GM03348 (cell line): Measurements from ENCODE around the gene NUTF2.

Experiments used
- DNase-seq: peaks from one replicate; pipeline ENCODE4 v3.0.0; 2012; ENCODE audit warnings: low spot score

NUTF2 gene

DNA sequence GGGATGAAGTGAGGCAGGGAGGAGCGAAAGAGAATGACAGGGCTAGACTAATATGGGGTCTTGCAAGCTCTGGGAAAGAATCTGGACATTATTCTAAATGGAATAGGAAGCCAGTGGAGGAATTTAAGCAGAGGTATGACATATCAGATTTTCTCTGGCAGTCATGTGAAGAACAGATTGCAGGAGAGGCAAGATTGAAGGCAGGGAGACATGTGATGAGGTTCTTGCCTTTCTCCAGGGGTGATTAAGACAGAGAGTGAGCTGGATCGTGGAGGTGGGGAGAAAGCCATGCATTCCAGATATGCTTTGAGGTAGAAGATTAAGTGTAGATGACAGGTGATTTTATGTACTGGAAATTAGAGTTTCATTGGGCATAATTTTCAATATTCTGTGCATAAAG lies 8.9 kb upstream of the NUTF2 start:
- no peak for DNase-seq

DNA sequence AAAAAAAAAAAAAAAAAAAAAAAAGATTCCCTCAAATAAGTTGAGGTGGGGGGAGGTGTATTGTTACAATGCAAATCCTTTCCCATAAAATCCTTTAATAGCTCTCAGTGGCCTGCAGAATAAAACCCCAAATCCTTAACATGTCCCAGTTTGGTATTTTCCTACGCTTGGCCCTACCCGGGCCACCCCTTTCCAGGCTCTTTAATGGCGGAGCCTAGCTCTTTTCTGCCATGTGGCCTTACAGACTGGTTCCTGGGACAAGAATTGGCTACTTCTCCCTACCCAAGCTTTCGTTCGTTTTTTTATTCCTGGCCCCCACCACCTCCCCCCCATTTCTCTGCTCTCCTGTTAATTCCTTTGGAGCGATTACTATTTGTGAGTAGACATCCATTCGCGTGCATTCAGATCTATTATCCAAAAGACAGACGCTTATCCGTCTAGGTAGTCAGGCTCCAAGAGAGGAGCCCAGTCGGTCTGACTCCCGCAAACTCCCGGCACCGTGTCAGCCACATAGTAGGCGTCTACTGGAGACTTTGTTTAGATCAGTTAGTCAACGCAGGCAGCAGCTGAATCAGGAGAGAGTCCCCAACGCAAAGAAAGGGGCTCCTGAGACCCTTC lies 5.4 kb upstream of the NUTF2 start:
- no peak for DNase-seq

DNA sequence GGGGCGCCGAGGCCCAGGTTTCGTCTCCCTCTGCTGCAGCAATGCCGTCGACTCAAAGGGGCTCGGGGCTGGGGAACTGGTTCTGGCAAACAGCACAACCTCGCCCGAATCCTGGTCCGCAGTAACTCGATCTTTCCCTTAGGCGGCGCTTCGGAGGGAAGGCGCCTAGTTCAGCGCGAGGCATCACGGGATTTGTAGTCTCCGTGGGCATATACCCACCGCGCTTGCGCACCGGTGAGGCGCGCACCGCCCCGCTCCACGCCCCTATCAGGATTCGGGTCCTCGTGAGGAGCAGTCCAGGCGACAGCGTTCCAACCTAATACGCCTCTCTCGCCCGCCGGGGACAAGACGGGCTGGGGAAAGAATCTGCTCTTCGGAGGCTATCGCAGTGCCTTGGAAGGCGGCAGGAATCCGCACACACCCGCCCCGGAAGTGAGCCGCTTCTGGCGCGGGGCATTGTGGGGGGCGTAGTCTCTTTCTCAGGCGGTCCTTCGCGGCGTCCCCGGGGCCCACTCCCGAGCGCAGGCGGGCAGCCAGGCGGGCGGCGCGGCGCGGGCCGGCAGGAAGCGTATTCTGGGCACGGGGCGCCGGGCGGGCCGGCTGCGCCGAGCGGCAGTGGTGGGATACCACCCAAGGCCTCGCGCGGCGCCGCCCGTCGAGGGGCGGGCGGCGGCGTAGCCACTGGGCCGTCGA lies 4.8 kb upstream of the NUTF2 start, which contains the start of gene THAP11:
Gene THAP11, plus strand, starts transcription at position 505 of the 693 bp plus-strand sequence. CDS start 235 bp downstream, outside the sequence.
- peak; percentile 95 for DNase-seq

DNA sequence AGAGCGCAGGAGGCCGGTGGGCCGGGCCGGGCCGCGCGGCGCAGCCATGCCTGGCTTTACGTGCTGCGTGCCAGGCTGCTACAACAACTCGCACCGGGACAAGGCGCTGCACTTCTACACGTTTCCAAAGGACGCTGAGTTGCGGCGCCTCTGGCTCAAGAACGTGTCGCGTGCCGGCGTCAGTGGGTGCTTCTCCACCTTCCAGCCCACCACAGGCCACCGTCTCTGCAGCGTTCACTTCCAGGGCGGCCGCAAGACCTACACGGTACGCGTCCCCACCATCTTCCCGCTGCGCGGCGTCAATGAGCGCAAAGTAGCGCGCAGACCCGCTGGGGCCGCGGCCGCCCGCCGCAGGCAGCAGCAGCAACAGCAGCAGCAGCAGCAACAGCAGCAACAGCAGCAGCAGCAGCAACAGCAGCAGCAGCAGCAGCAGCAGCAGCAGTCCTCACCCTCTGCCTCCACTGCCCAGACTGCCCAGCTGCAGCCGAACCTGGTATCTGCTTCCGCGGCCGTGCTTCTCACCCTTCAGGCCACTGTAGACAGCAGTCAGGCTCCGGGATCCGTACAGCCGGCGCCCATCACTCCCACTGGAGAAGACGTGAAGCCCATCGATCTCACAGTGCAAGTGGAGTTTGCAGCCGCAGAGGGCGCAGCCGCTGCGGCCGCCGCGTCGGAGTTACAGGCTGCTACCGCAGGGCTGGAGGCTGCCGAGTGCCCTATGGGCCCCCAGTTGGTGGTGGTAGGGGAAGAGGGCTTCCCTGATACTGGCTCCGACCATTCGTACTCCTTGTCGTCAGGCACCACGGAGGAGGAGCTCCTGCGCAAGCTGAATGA lies 4.0 kb upstream of the NUTF2 start:
- peak; percentile 38 for DNase-seq

DNA sequence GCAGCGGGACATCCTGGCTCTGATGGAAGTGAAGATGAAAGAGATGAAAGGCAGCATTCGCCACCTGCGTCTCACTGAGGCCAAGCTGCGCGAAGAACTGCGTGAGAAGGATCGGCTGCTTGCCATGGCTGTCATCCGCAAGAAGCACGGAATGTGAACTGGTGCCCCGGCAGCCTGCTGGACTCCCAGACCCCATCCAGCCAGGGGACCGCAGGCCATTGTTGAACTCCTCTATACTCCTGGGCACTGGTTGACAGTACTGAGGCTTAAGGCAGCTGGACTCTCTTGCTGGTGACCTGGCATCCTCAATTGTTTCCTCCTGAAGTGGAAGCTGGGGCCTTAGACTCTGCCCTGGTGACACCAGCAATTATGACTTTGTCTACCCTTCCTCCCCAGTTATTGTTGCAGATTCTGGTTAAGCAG lies 3.4 kb upstream of the NUTF2 start:
- DNase-seq, result peak; percentile 15

DNA sequence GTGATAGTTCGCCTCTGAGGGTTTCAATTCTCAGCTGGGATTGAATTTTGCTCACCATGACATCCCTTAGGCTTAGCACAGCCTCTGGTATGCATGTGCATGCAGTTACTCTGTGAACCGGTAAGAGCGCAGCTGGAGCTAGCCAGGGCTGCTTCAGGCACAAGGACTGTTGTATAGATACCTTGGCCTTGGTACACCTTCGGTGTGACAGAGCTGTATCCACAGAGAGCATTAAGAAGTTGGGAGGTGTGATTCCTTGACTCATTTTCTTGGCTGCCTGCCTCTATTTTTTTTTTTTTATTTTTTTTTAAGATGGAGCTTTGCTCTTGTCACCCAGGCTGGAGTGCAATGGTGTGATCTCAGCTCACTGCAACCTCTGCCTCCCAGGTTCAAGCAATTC lies 2.2 kb upstream of the NUTF2 start:
- peak; percentile 37 for DNase-seq

DNA sequence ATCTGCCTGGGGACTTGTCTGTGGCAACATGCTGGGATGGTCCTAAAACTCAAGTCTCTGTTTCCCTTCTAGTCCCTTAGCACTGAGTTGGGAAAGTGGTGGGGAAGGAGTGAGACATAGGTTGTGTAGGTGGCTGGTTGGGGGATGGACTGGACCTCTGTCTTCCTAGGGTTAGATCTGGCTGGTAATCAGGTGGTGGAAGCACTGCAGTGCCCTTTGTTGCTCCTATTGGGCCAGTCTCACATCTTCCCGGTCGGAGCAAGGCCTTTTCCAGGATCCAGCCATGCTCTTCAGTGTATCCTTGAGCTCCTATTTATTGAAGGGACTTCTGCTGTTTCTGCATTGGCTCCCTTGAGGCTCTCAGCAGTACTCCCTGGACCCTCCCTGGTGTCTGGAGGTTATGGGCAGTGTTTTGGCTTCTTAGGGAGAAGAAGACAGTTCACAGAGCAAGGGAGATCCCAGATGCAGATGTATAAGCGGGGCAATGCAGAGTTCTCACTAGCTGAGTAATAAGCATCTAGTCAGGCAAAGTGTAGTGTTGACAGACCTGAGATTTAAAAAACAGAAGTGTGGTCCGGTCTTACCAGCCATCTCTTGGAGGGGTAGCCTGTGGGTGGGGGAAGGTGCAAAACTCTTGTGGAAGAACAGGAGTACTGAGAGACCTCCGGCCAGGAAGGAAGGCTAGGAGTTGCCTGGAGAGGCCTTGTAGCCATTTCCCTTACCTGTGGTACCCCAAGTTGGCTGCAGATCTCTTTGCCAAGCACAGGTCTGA lies 1.3 kb upstream of the NUTF2 start:
- DNase-seq, result no peak

DNA sequence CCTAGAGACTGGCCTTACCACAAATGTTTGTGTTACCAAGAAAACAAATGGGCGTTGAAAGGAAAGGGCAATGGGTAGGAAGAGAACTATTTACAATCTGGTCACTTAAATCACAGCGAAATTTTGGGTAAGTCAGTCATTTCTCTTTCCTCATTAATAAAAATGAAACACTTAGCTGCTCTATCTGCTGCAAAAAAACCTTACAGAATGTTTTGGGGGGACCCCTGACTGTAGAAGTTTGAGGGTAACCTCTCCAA lies 742 bp upstream of the NUTF2 start:
- DNase-seq, result no peak

DNA sequence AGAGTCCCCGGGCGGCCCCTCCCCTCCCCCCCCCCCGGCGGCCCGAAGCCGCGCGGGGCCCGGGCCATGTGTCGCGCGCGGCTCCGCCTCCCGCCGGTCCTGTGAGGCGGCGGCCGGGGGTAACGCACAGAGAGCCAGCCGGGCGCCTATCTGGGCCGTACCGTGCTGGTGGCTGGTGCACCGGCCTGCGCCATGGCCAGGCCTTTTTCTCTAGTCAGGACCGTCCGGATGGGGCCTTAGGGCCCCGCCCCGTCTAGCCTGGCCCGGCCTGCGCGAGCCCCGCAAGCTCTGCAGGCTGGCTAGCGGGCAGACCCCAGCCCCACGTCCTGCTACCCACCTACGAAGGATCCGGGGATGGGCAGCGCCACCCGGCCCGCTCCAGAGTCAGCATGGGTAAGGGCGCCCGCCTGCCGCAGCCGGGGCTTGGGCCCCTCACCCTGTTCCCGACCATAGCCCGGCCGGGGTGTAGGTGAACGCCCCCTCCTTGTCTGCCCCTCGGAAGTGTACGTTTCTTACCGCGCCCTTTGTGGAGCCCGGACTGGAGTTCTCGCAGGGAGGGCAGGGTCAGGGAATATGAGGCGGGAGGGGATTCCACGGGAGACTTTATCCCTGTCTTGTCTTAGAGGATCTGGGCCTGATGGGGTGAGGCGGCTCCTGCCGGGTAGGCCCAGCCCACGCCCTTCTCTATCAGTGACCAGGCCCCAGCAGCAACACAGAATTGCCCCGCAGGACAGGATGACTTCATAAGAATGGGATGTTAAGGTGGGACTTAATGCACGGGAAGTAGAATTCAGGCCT lies 530 bp downstream of the NUTF2 start, which contains the start of gene CENPT:
Gene CENPT, minus strand, starts transcription at position 630 of the 798 bp plus-strand sequence. CDS start 13,834 bp downstream, outside the sequence.
- peak; percentile 74 for DNase-seq

DNA sequence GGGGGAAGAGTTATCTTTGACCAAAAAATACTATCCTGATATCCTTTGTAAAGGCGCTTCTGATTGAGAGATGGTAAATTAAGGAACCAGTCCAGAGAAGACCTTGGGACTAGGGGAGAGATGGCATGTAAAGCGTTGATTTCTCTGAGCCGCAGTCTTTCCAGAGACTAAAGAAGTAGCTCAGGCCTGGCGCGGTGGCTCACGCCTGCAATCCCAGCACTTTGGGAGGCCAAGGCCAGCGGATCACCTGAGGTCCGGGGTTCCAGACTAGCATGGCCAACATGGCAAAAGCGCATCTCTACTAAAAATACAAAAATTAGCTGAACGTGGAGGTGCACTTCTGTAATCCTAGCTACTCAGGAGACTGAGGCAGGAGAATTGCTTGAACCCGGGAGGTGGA lies 1.4 kb downstream of the NUTF2 start:
- DNase-seq, result no peak

DNA sequence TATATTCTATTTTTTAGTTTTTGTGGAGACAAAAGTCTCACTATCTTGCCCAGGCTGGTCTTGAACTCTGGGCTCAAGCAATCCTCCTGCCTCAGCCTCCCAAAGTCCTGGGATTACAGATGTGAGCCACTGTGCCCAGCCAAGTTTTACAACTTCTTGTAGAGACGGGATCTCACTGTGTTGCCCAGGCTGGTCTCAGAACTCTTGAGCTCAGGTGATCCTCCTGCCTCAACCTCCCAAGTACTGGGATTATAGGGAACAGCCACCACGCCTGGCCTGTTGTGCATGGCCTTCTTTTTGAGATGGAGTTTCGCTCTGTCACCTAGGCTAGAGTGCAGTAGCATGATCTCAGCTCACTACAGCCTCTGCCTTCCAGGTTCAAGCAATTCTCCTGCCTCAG lies 6.9 kb downstream of the NUTF2 start:
- no peak for DNase-seq

DNA sequence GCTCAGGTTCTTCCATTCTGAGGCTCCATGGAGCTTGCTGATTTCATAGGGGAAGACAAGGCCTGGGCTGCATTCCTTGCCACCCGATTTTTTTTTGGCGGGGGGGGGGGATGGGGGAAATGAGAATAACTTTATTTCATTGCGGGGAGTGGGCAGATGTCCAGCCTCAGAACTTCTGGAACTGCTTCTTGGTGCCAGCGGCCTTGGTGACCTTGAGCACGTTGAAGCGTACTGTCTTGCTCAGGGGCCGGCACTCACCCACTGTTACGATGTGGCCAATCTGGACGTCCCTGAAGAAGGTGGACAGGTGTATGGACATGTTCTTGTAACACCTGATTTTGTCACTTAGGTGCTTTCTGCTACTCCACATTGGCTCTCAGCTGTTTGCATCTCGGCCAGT lies 9.1 kb downstream of the NUTF2 start:
- DNase-seq, result no peak

DNA sequence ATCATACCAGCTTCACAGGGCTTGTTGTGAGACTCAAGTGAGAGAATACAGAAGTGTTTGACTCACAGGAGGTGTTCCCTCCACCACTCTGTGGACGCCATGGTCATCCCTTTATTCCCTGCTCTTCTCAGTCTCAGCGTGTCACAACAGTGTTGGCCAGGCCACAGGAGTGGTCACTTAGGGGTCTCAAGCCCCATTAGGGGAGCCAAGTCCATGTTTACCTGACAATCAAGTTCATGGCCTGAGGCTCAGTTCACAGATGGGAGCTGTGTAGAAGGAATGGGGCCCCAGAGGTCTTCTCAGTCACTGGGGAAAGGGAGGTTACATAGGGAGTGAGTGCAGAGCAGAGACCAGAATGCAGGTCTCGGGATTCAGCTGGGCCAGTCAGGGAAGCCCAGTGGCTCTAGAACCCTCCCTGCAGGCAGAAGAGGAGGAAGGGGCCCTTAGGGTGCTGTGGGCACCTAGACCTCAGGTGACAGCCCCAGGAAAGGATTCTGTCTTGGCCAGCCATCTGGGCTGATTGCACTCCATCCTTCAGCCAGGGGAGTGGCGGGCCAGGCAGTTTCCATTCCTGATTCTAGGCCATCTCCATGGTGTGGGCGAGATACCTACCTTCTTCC lies 10.3 kb downstream of the NUTF2 start:
- no peak for DNase-seq

DNA sequence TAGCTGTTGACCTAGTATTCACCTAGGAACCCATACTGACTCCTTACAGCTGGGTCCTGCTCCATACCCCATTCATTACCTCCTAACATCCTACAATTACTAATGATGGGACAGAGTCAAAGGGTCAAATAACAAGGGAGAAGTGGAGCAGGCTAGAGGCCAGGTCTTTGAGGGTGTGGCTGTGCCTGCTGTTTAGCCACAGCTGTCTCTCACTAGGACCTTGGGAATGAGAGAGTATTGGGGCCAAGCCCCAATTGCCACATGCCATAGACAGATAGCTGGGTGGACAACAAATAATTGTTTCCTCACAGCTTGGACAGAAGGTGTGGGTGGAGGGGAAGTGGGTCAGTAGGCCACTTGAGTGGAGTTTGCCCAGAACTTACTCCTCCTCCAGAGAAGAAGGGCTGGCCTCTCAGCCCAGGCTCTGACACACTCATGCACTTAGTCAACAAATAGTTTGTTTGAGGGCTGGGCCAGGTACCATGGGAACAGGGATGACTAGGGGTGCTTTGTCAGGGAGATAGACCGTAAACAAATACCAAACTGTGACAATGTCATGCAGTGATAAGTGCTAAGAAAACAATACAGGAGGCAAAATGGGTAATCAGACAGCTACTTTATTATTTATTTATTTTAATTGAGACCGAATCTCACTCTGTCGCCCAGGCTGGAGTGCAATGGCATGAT lies 11.0 kb downstream of the NUTF2 start:
- DNase-seq, result peak; percentile 94

DNA sequence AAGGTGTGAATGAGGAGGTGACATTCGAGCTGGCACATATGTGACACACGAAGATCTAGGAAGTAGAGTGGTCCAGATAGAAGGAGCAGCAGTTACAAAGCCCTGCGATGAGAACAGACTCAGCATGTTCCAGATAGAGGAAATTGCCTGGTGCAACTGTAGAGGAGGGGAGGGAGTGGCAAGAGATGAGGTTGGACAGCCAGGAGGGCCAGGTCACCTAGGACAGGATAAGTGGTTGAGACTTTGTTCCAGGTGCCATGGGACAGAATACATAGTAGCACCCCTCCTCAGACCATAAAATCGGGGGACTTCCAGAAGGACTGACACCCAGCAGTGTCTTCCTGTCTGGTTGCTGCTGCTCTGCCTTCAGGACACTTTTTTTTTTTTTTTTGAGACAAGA lies 11.8 kb downstream of the NUTF2 start:
- DNase-seq, result no peak

DNA sequence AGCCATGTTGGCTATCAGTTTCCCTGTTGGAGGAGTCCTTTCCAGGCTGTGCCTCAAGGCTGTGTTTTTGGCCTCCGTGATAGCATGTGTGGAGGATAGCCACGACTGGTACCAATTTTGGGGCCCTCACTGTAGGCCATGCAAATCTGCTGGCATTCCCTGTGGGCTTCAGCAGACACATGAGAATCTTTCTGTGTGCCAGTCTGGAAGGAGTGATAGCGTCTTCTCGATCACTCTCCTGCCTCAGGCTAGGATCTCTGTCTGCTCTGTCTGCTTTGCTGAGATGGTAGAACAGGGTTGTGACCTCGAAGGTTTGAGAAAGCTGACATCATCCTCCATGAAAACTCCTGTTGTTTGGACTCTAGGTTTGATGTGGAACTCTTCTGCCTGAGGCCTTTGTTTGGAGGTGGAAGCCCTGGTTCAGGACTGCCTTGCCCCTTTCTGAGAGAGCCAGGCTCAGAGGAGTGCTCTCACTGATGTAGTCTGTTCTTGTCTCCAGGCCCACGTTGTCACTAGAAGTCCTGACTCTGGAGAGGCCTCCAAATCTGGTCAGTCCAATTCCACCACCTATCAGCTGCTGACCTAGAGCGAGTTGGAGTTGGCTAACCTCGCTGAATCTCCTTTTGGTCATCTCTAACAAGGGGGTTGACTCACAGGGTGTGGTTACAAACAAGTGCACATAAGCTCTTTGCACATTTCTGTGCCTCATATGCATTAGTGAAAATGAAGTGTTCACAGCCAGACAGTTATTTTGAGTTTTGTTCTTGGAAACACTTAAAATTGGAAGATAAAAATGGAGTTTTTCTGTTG lies 14.1 kb downstream of the NUTF2 start:
- peak; percentile 64 for DNase-seq

DNA sequence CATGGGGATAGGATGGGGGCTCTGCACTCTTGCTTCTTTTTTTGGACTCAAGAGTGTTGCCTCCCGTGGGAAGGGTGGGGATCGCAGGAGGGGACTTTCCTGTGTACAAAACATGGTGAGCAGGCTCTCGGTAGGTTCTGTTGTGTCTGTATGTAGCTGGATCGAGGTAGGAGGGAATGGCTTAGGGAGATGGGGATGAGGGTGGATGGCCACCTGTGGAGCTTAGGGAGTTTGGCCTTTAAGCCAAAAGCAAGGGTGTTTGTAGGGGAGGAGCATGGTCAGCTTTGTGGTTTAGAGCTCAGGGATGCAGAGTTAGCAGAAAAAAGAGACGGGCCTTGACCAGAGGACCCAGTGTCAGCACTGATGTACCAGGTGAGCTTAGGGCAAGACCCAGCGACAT lies 15.1 kb downstream of the NUTF2 start:
- DNase-seq, result no peak

DNA sequence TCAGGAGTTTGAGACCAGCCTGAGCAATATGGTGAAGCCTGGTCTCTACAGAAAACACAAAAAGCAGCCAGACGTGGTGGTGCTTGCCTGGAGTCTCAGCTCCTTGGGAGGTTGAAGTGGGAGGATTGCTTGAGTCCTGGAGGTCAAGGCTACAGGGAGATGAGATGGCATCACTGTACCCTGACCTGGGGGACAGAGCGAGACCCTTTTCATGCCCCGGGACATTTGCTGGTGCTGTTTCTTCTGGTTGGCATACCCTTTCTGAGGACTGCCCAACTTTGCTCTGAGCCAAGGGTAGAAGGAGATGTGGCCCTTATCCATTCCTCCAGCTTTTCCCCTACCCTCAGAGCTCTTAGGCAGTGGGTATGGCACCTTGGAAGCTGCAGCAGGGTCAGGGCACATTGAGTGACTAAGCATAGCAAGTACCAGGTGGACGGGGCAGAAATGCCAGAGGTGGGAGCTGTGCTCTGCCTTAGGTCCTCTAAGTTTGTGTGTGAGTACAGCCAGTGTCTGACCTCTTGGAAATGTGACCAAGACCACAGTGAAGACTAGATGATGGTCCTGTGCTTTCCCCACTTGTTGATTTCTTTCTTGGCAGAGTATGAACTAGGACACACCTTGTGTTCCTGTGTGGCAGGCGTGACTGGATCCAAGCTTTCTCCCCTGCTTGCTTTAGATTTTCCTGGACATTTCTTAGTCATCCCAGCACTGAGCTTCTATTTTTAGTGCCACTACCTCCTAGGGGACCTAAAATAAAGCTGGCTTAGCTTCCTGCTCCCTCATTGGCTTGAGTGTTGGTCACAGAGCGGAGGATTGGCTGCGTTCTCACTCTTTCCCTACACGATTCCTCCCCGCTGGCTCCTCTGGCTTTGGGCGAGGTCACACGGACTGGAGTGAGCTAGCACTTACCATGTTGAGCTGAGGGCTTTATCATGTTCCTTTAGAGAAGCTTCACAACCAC lies 16.2 kb downstream of the NUTF2 start:
- DNase-seq, result peak; percentile 28
